Prostate gland (tissue), 2 donors: ENCODE data around the gene C4orf50.

ENCODE experiments used
- POLR2A ChIP-seq: fragments of 450-650 bp; IDR thresholded peaks from one replicate; pipeline ENCODE4 v1.6.1; 2016; ENCODE audit warnings: antibody characterized with exemption, mild to moderate bottlenecking
- POLR2AphosphoS5 ChIP-seq: sonication (generic); formaldehyde crosslinking; IDR thresholded peaks from one replicate; pipeline ENCODE4 v1.6.1; 2017; ENCODE audit warnings: antibody characterized with exemption
- TF ChIP-seq, protein P1 (sequence below), 4 experiments: fragments of 200-600 bp in 2 of 4; fragments of 450-650 bp in 2 of 4; sonication (generic) in 2 of 4; IDR thresholded peaks; 1 replicate in 3 of 4; 2 replicates in 1 of 4; pipeline ENCODE4 v1.5.1; 2016 to 2019; ENCODE audit warnings: antibody characterized with exemption in 4 of 4, mild to moderate bottlenecking in 2 of 4, moderate library complexity in 2 of 4

DNA sequence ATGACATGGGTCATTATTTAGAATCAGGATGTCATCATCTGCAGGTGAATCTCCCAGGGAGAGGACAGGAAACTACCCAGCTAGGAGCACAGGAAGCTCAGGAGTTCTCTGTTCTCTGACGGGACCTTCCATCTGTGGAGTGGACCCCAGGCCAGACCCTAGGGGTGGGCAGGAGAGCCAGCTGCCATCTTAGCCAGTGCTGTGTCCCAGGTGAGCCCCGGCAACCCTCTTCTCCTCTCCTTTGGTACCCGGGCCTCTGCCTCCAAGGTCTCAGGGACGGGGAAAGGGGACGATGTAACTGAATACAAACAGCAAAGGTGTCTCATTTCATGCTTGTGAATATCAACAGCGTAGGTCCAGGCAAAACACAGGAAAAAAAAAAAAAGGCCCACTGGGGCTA is 48.5 kb downstream of the C4orf50 start:
- TF ChIP-seq, protein P1, sequence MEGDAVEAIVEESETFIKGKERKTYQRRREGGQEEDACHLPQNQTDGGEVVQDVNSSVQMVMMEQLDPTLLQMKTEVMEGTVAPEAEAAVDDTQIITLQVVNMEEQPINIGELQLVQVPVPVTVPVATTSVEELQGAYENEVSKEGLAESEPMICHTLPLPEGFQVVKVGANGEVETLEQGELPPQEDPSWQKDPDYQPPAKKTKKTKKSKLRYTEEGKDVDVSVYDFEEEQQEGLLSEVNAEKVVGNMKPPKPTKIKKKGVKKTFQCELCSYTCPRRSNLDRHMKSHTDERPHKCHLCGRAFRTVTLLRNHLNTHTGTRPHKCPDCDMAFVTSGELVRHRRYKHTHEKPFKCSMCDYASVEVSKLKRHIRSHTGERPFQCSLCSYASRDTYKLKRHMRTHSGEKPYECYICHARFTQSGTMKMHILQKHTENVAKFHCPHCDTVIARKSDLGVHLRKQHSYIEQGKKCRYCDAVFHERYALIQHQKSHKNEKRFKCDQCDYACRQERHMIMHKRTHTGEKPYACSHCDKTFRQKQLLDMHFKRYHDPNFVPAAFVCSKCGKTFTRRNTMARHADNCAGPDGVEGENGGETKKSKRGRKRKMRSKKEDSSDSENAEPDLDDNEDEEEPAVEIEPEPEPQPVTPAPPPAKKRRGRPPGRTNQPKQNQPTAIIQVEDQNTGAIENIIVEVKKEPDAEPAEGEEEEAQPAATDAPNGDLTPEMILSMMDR (IDR thresholded peaks at IDR 0.05) = no peak
- TF ChIP-seq POLR2AphosphoS5 (no peak), POLR2A (no peak)
